ENCODE data around the gene SEC22C.
A peak's percentile ranks its signal among the peaks of the same experiment; 100 is the strongest.

The SEC22C gene

DNA sequence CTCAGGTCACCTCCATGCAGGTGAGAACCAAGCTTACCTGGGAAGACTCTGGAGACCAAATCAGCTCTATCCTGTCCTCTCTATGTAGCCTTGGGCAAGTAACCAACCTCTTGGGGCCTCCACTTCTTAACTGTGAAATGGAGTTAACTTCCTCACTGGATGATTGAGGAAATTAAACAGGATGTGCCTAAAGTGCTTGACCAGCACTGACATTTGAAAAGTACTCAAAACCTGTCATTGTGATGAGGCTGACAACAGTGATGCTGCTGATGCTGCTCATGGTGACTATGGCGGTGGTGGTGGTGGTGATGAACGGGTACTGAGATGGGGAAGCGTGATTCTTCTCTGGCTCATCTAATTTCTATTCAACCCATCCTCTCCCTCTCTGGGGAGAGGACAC, 57.0 kb downstream of the SEC22C start:
- Mint-ChIP-seq H3K4me3 (no peak overlapping the region), H3K4me1 (ENCODE audit: low read depth in 2 of 2) (peaks cover 20 to 29% of the 10 kb centered on the region in 2 donors), H3K27me3 (no peaks in the 10 kb centered on the region), H3K9me3 (no peaks in the 10 kb centered on the region), H3K27ac (peak overlapping the region; percentile 28 to 46), H3K36me3 (ENCODE audit: insufficient read depth) (peaks cover 4% of the 10 kb centered on the region)
- DNase-seq, result no peak
- no peak for ATAC-seq (replicated peaks)

DNA sequence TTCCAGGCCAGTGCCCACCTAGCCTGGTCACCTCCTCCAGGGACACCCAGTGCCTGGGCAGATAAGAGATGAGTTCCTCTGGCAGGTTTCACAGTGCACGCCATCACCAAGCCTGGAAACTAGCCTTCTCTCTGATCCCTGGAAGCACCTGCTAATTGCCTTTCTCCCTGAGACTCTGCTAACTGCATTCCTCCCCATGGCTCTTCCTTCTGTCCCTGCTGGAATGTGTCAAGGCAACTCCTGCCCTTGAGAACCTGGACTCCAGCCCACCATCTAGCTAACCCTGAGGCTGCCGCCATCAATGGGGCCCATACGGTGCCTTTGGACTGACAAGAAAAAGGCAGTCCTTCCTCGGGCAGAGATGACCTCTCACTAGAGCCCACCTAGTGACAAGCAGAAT, 60.9 kb downstream of the SEC22C start:
- no peak for DNase-seq
- H3K4me1 Mint-ChIP-seq (ENCODE audit: low read depth in 2 of 2), result peaks cover 0 to 15% of the 10 kb centered on the region in 2 donors
- no peaks in the 10 kb centered on the region for H3K36me3 Mint-ChIP-seq (ENCODE audit: insufficient read depth)
- peak overlapping the region in 1 of 2 donors; percentile 6 for H3K27ac Mint-ChIP-seq
- no peak for ATAC-seq (replicated peaks)
- H3K9me3 Mint-ChIP-seq, result no peaks in the 10 kb centered on the region
- no peak overlapping the region for H3K4me3 Mint-ChIP-seq
- H3K27me3 Mint-ChIP-seq, result no peaks in the 10 kb centered on the region

DNA sequence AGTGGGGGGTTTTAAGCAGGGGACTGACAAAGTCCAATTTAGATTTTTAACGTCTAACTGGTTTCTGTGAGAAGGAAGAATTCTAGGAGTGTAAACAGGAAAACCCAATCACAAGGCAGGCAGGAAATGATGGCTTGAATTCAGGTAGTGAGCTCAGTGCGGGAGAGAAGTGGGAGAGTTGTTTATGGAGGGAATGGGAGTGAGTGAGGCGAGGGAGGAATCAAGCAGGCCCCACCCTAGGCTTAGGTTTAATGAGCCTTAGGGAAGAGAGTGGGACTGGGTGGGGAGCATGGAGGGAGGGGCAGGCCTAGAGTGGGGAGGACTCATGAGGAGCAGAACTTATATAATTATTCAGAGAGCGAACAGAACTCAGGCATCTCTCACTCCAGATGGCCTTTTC, 61.4 kb downstream of the SEC22C start:
- Mint-ChIP-seq H3K4me3 (no peak overlapping the region), H3K4me1 (ENCODE audit: low read depth in 2 of 2) (peaks cover 0 to 15% of the 10 kb centered on the region in 2 donors), H3K36me3 (ENCODE audit: insufficient read depth) (no peaks in the 10 kb centered on the region), H3K27me3 (no peaks in the 10 kb centered on the region), H3K9me3 (no peaks in the 10 kb centered on the region), H3K27ac (peak overlapping the region; percentile 20 to 50)
- ATAC-seq (replicated peaks), result no peak
- DNase-seq, result no peak

DNA sequence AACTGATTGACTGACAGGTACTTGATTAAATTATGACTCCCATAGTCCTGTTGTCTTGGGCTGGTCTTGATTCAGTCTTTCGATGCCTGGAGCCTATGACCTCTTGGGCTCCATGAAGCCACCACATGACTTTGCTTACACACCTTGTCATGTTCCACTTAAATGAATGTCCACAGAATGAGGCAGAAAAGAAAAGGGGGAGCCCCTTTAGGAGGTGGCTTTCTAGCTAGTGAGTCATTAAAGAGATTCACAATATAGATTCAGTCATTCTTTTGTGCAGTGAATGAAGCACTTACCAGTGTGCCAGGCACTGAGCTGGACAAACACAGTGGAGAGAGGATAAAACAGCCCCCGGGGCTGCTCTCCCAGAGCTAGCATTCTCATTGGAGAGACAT, 62.2 kb downstream of the SEC22C start:
- H3K27ac Mint-ChIP-seq, result peak overlapping the region; percentile 20 to 50
- H3K4me1 Mint-ChIP-seq (ENCODE audit: low read depth in 2 of 2), result peaks cover 0 to 15% of the 10 kb centered on the region in 2 donors
- H3K27me3 Mint-ChIP-seq, result no peaks in the 10 kb centered on the region
- ATAC-seq (replicated peaks) (no peak), DNase-seq (no peak)
- no peaks in the 10 kb centered on the region for H3K36me3 Mint-ChIP-seq (ENCODE audit: insufficient read depth)
- no peaks in the 10 kb centered on the region for H3K9me3 Mint-ChIP-seq
- H3K4me3 Mint-ChIP-seq, result peak overlapping the region in 1 of 2 donors; percentile 54

DNA sequence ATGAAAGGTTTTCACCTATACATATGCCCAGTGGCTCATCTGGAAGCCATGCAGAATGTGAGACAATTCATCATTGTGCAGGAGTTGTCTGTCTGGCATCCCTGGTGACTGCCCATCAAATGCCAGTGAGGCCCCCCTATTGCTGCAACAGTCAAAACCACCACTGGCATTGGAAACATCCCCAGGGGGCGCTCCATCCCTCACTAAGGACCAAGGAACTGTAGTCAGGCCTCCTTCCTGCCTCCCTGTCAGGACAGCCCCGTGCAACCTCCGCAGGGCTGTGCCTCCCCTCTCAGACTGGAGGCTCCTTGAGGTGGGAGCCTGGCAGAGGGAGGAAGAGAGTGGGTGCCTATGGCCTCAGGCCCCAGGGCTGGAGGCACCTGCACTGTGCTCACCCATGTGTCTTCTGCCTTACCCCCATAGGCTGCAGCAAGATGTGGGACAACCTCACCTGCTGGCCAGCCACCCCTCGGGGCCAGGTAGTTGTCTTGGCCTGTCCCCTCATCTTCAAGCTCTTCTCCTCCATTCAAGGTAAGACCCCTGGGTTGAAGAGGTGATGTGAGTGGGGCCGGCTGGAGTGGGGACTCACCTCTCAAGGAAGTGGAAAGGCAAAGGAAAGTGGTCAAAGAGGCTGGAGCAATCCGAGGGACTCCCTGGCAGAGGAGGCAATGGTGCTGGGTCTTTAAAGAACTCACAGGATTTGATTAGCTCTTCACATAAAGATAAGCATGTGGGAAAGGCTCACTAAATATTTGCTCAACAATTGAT, 62.8 kb downstream of the SEC22C start:
- Mint-ChIP-seq H3K27me3 (no peaks in the 10 kb centered on the region), H3K27ac (peak overlapping the region; percentile 20 to 50), H3K9me3 (no peaks in the 10 kb centered on the region), H3K4me1 (ENCODE audit: low read depth in 2 of 2) (peaks cover 0 to 15% of the 10 kb centered on the region in 2 donors), H3K4me3 (no peak overlapping the region), H3K36me3 (ENCODE audit: insufficient read depth) (no peaks in the 10 kb centered on the region)
- peak; percentile 40 to 46 (median 40) for DNase-seq
- peak; percentile 76 for ATAC-seq (replicated peaks)

DNA sequence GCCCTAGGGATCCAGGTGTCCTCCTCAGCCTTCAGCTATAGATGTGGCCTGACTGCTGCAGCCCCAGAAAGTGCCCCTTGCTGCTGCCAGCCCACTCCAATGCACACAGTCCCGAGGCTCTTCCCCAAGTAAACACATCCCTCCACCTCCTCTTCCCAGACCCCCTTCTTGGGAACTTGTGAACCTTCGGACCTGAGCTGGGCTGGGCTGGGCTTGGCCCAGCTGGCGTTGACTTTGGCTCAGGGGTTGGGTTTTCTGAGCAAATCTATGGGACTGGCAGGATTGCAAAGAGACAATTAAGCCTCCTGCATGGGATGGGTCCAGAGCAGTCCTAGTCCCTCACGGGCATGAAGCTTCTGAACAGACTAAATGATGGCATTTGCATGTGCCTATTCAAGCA, 64.7 kb downstream of the SEC22C start:
- H3K36me3 Mint-ChIP-seq (ENCODE audit: insufficient read depth), result no peaks in the 10 kb centered on the region
- H3K9me3 Mint-ChIP-seq, result no peaks in the 10 kb centered on the region
- DNase-seq, result no peak
- H3K27ac Mint-ChIP-seq, result no peak overlapping the region
- peaks cover 0 to 18% of the 10 kb centered on the region in 2 donors for H3K4me1 Mint-ChIP-seq (ENCODE audit: low read depth in 2 of 2)
- no peaks in the 10 kb centered on the region for H3K27me3 Mint-ChIP-seq
- H3K4me3 Mint-ChIP-seq, result no peak overlapping the region
- no peak for ATAC-seq (replicated peaks)

DNA sequence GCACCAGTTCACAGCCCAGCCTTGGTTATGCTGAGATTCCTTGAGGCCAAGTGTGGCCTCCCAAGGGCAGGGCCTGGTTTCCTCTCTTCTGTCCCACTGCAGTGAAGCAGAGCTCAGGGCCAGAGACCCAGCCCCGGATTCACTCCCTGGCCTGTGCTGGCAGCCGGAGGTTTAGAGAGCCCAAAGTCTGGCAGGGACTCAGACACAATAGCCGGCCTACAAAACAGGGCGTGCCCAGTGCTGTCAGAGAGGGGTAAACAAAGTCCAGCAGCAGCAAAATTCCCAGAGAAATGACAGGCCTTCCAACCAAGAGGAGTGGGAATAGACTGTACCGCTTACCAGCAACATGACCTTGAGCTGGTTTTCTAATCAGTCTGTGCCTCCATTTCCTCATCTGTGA, 65.3 kb downstream of the SEC22C start:
- H3K4me1 Mint-ChIP-seq (ENCODE audit: low read depth in 2 of 2), result peaks cover 0 to 18% of the 10 kb centered on the region in 2 donors
- no peaks in the 10 kb centered on the region for H3K9me3 Mint-ChIP-seq
- no peaks in the 10 kb centered on the region for H3K27me3 Mint-ChIP-seq
- DNase-seq (no peak), ATAC-seq (replicated peaks) (no peak)
- H3K27ac Mint-ChIP-seq, result no peak overlapping the region
- H3K36me3 Mint-ChIP-seq (ENCODE audit: insufficient read depth), result no peaks in the 10 kb centered on the region
- no peak overlapping the region for H3K4me3 Mint-ChIP-seq

DNA sequence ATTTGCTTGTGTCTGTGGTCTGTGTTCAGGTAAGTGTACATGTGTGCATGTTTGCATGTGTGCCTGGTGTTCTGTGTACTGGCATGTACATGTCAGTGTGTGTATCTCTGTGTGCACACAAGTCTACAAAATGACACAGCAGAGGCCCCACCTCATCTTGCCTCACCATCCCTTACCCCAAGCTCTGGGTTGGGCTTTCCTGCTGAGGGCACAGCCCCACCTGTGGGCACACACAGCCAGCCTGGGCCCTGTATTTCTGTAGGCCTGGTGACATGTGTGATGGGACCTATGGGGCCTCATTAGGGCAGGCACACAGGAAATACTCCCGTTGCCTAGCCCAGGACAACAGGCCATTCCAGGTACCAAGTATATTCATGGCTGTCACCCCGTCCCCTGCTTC, 65.8 kb downstream of the SEC22C start:
- H3K27me3 Mint-ChIP-seq, result no peaks in the 10 kb centered on the region
- peak overlapping the region in 1 of 2 donors; percentile 15 for H3K27ac Mint-ChIP-seq
- H3K4me3 Mint-ChIP-seq, result no peak overlapping the region
- H3K36me3 Mint-ChIP-seq (ENCODE audit: insufficient read depth), result no peaks in the 10 kb centered on the region
- H3K4me1 Mint-ChIP-seq (ENCODE audit: low read depth in 2 of 2), result peaks cover 0 to 18% of the 10 kb centered on the region in 2 donors
- H3K9me3 Mint-ChIP-seq, result no peaks in the 10 kb centered on the region
- ATAC-seq (replicated peaks) (no peak), DNase-seq (no peak)

DNA sequence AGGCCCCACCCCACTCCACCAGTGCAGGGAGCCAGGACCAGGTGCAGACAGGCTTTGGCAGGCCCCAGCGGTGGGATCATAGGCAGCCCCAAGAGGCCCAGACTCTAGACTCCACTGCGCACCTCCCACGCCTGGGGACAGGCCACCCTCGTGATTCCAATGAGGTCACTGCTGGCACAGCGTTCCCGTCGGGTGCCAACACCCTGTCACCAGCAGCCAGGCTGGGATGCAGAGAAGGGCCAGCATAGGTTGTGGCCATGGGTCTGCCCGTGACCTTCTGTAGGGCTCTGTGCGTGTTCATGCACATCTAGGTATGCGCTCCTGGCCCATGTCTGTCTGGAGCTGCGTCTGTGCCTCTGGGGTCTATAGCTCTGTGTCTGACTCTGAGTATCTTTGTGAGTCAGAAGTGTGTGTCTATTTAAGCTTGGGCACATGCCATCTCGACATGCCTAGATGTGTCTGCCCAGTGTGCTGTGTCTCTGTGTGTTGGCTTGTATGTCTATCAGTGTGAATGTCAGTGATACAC, 66.3 kb downstream of the SEC22C start:
- H3K27me3 Mint-ChIP-seq, result peaks cover 0 to 2% of the 10 kb centered on the region in 2 donors
- H3K27ac Mint-ChIP-seq, result peak overlapping the region in 1 of 2 donors; percentile 77
- ATAC-seq (replicated peaks), result no peak
- H3K36me3 Mint-ChIP-seq (ENCODE audit: insufficient read depth), result no peaks in the 10 kb centered on the region
- H3K4me1 Mint-ChIP-seq (ENCODE audit: low read depth in 2 of 2), result peaks cover 0 to 18% of the 10 kb centered on the region in 2 donors
- no peak overlapping the region for H3K4me3 Mint-ChIP-seq
- no peaks in the 10 kb centered on the region for H3K9me3 Mint-ChIP-seq
- no peak for DNase-seq

DNA sequence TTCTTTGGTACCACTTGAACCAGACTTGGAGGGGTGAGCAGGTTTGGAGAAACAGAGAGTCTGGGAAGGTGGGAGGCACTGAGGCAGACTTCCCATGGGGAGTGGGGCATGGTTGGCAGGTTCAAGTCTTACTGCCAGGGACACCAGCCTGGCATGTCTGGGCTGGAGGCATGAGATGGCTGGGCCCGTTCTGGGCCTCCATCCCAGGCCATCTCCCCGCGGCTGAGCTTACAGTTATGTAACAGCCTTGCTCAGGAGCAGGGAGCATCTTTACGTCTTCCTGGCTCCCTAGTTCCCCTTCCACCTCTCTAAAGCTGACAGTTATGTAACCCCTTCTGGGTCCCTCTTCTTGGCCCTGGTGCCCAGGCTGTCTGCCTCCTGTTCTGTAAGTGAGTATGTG, 66.9 kb downstream of the SEC22C start:
- no peak for ATAC-seq (replicated peaks)
- Mint-ChIP-seq H3K27ac (peak overlapping the region in 1 of 2 donors; percentile 77), H3K4me3 (no peak overlapping the region)

DNA sequence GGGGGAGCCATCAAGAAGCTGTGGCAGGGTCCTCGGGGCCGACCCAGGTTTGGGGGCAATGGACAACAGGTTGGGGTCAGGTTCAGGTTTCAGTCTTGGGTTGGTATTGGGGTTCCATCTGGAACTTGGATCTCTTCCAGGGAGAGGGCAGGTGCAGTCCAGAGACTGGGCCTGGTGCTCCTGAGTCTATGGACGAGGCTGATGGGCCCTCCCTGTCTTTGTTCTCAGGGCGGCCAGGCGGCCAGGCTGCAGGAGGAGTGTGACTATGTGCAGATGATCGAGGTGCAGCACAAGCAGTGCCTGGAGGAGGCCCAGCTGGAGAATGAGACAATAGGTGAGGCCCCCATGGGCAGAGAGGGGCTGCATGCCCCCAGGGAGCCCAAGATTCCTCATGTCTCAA, 68.2 kb downstream of the SEC22C start:
- Mint-ChIP-seq H3K27me3 (peaks cover 8 to 20% of the 10 kb centered on the region in 2 donors), H3K4me3 (no peak overlapping the region), H3K36me3 (ENCODE audit: insufficient read depth) (no peaks in the 10 kb centered on the region), H3K27ac (peak overlapping the region in 1 of 2 donors; percentile 61), H3K9me3 (no peaks in the 10 kb centered on the region), H3K4me1 (ENCODE audit: low read depth in 2 of 2) (peaks cover 0 to 9% of the 10 kb centered on the region in 2 donors)
- ATAC-seq (replicated peaks) (no peak), DNase-seq (no peak)

More for the DNA sequence above, 66.9 kb downstream of the SEC22C start:
- Mint-ChIP-seq H3K27me3 (peaks cover 0 to 7% of the 10 kb centered on the region in 2 donors), H3K9me3 (no peaks in the 10 kb centered on the region), H3K4me1 (ENCODE audit: low read depth in 2 of 2) (peaks cover 0 to 14% of the 10 kb centered on the region in 2 donors), H3K36me3 (ENCODE audit: insufficient read depth) (no peaks in the 10 kb centered on the region)
- DNase-seq, result no peak

DNA sequence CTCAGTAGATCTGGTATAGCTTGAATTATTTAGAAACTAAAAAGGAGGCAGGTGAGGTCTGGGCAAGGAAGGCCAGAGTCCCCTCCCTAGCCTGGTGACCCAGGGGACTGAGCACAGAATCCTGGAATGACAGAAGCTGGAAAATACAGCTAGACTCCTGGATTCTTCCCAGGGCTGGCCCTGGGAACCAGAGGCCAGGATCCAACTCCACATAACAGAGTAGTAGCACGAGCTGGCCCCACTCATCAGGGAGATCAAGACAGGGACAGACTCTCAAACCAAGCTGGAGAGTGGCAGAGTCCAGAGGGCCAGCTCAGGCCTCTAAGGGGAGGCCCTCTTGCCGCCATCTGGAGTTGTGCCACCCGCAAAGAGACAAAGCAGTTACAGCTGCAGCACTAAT, 68.6 kb downstream of the SEC22C start:
- Mint-ChIP-seq H3K27ac (peak overlapping the region in 1 of 2 donors; percentile 61), H3K4me3 (no peak overlapping the region), H3K4me1 (ENCODE audit: low read depth in 2 of 2) (peaks cover 0 to 10% of the 10 kb centered on the region in 2 donors), H3K36me3 (ENCODE audit: insufficient read depth) (no peaks in the 10 kb centered on the region), H3K9me3 (no peaks in the 10 kb centered on the region), H3K27me3 (peaks cover 8 to 22% of the 10 kb centered on the region in 2 donors)
- no peak for DNase-seq
- no peak for ATAC-seq (replicated peaks)

DNA sequence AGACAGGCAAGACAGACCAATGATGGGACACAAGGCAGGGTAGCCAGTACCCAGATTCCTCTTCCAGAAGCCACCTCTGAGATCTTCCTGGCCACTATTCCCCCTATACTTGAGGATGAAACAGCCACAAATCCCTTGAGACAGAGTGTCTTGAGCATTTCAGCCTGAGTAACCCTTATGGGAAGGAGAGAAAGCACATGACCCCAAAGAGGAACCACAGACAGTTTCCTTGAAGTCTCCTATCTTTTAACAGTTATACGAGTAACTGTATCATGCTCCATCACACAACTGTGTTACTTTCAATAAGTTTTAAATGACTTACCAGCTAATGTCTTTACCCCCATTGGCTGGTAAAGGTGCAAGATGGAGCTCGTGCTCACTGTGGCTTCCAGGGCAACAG, 70.0 kb downstream of the SEC22C start:
- peaks cover 8 to 22% of the 10 kb centered on the region in 2 donors for H3K27me3 Mint-ChIP-seq
- H3K4me1 Mint-ChIP-seq (ENCODE audit: low read depth in 2 of 2), result peaks cover 0 to 14% of the 10 kb centered on the region in 2 donors
- H3K36me3 Mint-ChIP-seq (ENCODE audit: insufficient read depth), result no peaks in the 10 kb centered on the region
- H3K9me3 Mint-ChIP-seq, result no peaks in the 10 kb centered on the region
- no peak overlapping the region for H3K4me3 Mint-ChIP-seq
- H3K27ac Mint-ChIP-seq, result no peak overlapping the region
- DNase-seq, result no peak
- ATAC-seq (replicated peaks), result no peak

DNA sequence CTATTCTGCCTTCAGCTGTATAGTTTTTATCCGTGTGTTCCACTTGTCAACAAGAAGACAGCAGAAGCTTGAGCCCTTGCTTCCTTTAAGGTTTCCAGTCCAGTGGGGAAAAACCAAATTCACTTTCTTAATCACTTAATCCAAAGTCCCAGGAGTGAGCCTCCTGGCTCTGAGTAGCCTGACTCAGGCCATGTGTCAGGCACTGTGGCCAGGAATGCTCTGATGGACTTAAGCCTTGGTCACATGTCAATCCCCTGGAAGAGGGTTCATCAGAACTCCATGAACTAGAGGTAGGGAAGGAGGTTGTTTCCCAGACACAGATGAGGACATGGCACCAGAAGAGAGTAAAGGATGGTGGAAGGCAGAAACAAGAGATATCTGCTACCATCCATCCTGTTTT, 70.6 kb downstream of the SEC22C start:
- H3K27ac Mint-ChIP-seq, result no peak overlapping the region

More for the DNA sequence above, 70.6 kb downstream of the SEC22C start:
- ATAC-seq (replicated peaks), result no peak
- Mint-ChIP-seq H3K4me1 (ENCODE audit: low read depth in 2 of 2) (peaks cover 0 to 14% of the 10 kb centered on the region in 2 donors), H3K4me3 (no peak overlapping the region), H3K36me3 (ENCODE audit: insufficient read depth) (no peaks in the 10 kb centered on the region), H3K9me3 (no peaks in the 10 kb centered on the region), H3K27me3 (peaks cover 8 to 22% of the 10 kb centered on the region in 2 donors)
- DNase-seq, result no peak

Measured in effector memory CD8-positive, alpha-beta T cell (primary cell).